CD14-positive monocyte (primary cell): ENCODE data around the gene AP1S2. TPM values are rescaled to one million over a fixed set of nuclear protein-coding genes. Genes with fewer than 3 reads are reported as not detected.

Experiments used
- DNase-seq, 3 donors: peaks; one replicate each; pipeline ENCODE4 v3.0.0-alpha.2; 2011 to 2022
- H2AFZ ChIP-seq: 2 replicates; pipeline ENCODE4 v1.6.0; 2012; ENCODE audit warnings: mild to moderate bottlenecking, low read depth, low read length, inconsistent platforms; ENCODE audit not compliant: insufficient read depth, poor library complexity, severe bottlenecking
- H3K27ac ChIP-seq, 2 donors: 1 replicate in 1 of 2; 2 replicates in 1 of 2; pipeline ENCODE4 v1.5.1; 2012 to 2013; ENCODE audit warnings: low read length in 2 of 2, control low read depth in 1 of 2, inconsistent platforms in 1 of 2, low read depth in 1 of 2, mild to moderate bottlenecking in 1 of 2
- H3K27me3 ChIP-seq, 2 donors: one replicate each; pipeline versions ENCODE4 v1.6.0 to v1.6.1; 2011 to 2013; ENCODE audit warnings: low read length in 2 of 2; ENCODE audit not compliant: control insufficient read depth in 2 of 2, insufficient read depth in 2 of 2
- H3K36me3 ChIP-seq, 2 donors: replicated peaks in 1 of 2; 1 replicate in 1 of 2; 2 replicates in 1 of 2; pipeline versions ENCODE4 v1.5.1 to v1.6.1; 2012 to 2013; ENCODE audit warnings: low read length in 2 of 2, control low read depth in 1 of 2, inconsistent platforms in 1 of 2, mild to moderate bottlenecking in 1 of 2; ENCODE audit not compliant: insufficient read depth in 2 of 2, control insufficient read depth in 1 of 2
- H3K4me1 ChIP-seq, 2 donors: 1 replicate in 1 of 2; 2 replicates in 1 of 2; pipeline versions ENCODE4 v1.5.1 to v1.6.1; 2012 to 2013; ENCODE audit warnings: low read length in 2 of 2, control low read depth in 1 of 2, inconsistent platforms in 1 of 2, mild to moderate bottlenecking in 1 of 2, moderate library complexity in 1 of 2; ENCODE audit not compliant: insufficient read depth in 2 of 2, control insufficient read depth in 1 of 2
- H3K4me2 ChIP-seq: replicated peaks from 2 replicates; pipeline ENCODE3; 2012; ENCODE audit warnings: low read length, moderate library complexity, mild to moderate bottlenecking; ENCODE audit not compliant: poor library complexity, severe bottlenecking; ENCODE audit errors: extremely low read depth
- H3K4me3 ChIP-seq, 3 experiments: fragments of 200-600 bp in 1 of 3; sonication (generic) in 1 of 3; replicated peaks in 1 of 3; 1 replicate in 2 of 3; 2 replicates in 1 of 3; pipeline ENCODE4 v1.5.1; 2011 to 2013; ENCODE audit warnings: low read length in 3 of 3, mild to moderate bottlenecking in 3 of 3, control low read depth in 2 of 3, low read depth in 2 of 3, inconsistent platforms in 1 of 3, moderate library complexity in 1 of 3
- H3K79me2 ChIP-seq: 2 replicates; pipeline ENCODE4 v1.6.0; 2012; ENCODE audit warnings: mild to moderate bottlenecking, control low read depth, inconsistent platforms, low read length, moderate library complexity; ENCODE audit not compliant: insufficient read depth
- H3K9ac ChIP-seq: 2 replicates; pipeline ENCODE4 v1.6.0; 2017; ENCODE audit warnings: low read length, mild to moderate bottlenecking; ENCODE audit not compliant: insufficient read depth, poor library complexity, severe bottlenecking
- H3K9me3 ChIP-seq, 2 donors: replicated peaks in 1 of 2; 1 replicate in 1 of 2; 2 replicates in 1 of 2; pipeline versions ENCODE4 v1.5.1 to v1.6.1; 2012 to 2013; ENCODE audit warnings: low read length in 2 of 2, control low read depth in 1 of 2; ENCODE audit not compliant: control insufficient read depth in 1 of 2, insufficient read depth in 1 of 2
- H4K20me1 ChIP-seq: 2 replicates; pipeline ENCODE4 v1.6.0; 2012; ENCODE audit warnings: mild to moderate bottlenecking, low read length, control low read depth, moderate library complexity; ENCODE audit not compliant: insufficient read depth
- H3K27ac Mint-ChIP-seq, 7 donors: one replicate each; pipeline ENCODE4 v1.8.0; 2020; ENCODE audit warnings: mild to moderate bottlenecking in 7 of 7, mixed read lengths in 7 of 7, moderate library complexity in 6 of 7, inconsistent platforms in 2 of 7
- H3K27me3 Mint-ChIP-seq, 3 donors: one replicate each; pipeline ENCODE4 v1.8.0; 2021 to 2022; ENCODE audit warnings: low read depth in 3 of 3, mild to moderate bottlenecking in 3 of 3, mixed read lengths in 3 of 3, moderate library complexity in 3 of 3, inconsistent platforms in 1 of 3
- H3K36me3 Mint-ChIP-seq, 2 donors: one replicate each; pipeline ENCODE4 v1.8.0; 2020; ENCODE audit warnings: mixed read lengths in 2 of 2, inconsistent platforms in 1 of 2, mild to moderate bottlenecking in 1 of 2
- H3K4me1 Mint-ChIP-seq: one replicate; pipeline ENCODE4 v1.8.0; 2020; ENCODE audit warnings: mild to moderate bottlenecking, mixed read lengths
- H3K4me3 Mint-ChIP-seq, 2 donors: one replicate each; pipeline ENCODE4 v1.8.0; 2020; ENCODE audit warnings: mild to moderate bottlenecking in 2 of 2, mixed read lengths in 2 of 2, moderate library complexity in 1 of 2
- H3K9me3 Mint-ChIP-seq, 7 donors: one replicate each; pipeline ENCODE4 v1.8.0; 2020 to 2022; ENCODE audit warnings: mixed read lengths in 7 of 7, mild to moderate bottlenecking in 6 of 7, moderate library complexity in 6 of 7, inconsistent platforms in 2 of 7
- CTCF ChIP-seq: fragments of 200-600 bp; IDR thresholded peaks from one replicate; pipeline ENCODE4 v1.8.0; 2022; ENCODE audit warnings: antibody characterized with exemption, mild to moderate bottlenecking
- WGBS: methylation state at CpG from one replicate; pipeline ENCODE4 v1.1.5; 2013; ENCODE audit warnings: missing lambda C conversion rate; ENCODE audit not compliant: insufficient coverage; 5-methylcytosine and 5-hydroxymethylcytosine counted together
- intact Hi-C, 2 donors: fragments of 100-400 bp; cut with micrococcal nuclease; formaldehyde crosslinking; loops; one replicate each; pipeline versions ENCODE4 v1.15.0 to v1.15.1; 2023
- polyA plus RNA-seq, 3 donors: library from polyadenylated mRNA; depleted of rRNA in 1 of 3; unstranded in 2 of 3; stranded (reverse) in 1 of 3; fragments of 300-500 nt in 2 of 3; fragments of >200 nt in 1 of 3; fragmentation: Illumina TruSeq in 2 of 3; gene quantifications; 1 replicate in 2 of 3; 2 replicates in 1 of 3; pipeline ENCODE4 v1.2.3, GENCODE V29; 2012 to 2021

Gene AP1S2
- polyA plus RNA-seq, 3 donors = 155 to 851 (median 806) TPM

GRCh38 chrX:15895334-15895733 is 40.7 kb upstream of the AP1S2 start:
- 92% methylated on average over 2 of the region's 4 CpGs for WGBS
- Mint-ChIP-seq H3K9me3 (peaks cover 1 to 27% (median 10%) of the 10 kb centered on the region in 7 donors), H3K4me3 (no peak overlapping the region), H3K4me1 (peaks cover 22% of the 10 kb centered on the region), H3K27ac (no peak overlapping the region), H3K27me3 (peaks cover 0 to 42% (median 0%) of the 10 kb centered on the region in 3 donors), H3K36me3 (peaks cover 2 to 14% of the 10 kb centered on the region in 2 donors)
- Histone ChIP-seq H3K36me3 (no peaks in the 10 kb centered on the region), H3K4me2 (no peak overlapping the region), H3K27me3 (peaks cover 0 to 46% of the 10 kb centered on the region in 2 donors), H3K9me3 (no peaks in the 10 kb centered on the region), H2AFZ (no peak overlapping the region), H3K27ac (no peak overlapping the region), H3K9ac (no peak overlapping the region), H4K20me1 (no peaks in the 10 kb centered on the region), H3K4me1 (peaks cover 9 to 12% of the 10 kb centered on the region in 2 donors), H3K79me2 (no peaks in the 10 kb centered on the region), H3K4me3 (no peak overlapping the region)
- TF ChIP-seq CTCF = no peak
- no peak for DNase-seq
- intact Hi-C loops = no loop called here

DNA sequence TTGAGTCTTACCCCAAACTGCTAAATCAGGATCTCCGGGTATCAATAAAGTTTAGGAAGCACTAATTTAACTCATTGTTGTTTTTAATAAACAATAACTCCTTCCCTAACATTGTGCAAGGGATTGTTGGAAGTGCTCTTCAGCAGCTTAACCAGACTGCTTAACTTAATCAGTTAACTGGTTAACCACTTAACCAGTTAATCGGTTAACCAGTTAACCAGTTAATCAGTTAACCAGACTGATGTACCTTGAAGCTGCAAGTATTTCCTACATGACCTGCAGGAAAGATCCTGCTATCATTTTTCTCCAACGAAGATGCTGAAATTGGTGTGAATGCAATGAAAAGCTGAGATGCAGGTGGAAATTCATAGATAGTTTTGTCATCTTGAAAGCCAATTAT is 40.1 kb upstream of the AP1S2 start:
- Mint-ChIP-seq H3K27ac (no peak overlapping the region), H3K9me3 (peaks cover 0 to 23% (median 4%) of the 10 kb centered on the region in 7 donors), H3K27me3 (peaks cover 0 to 43% (median 0%) of the 10 kb centered on the region in 3 donors), H3K36me3 (peaks cover 0 to 8% of the 10 kb centered on the region in 2 donors), H3K4me1 (peaks cover 26% of the 10 kb centered on the region), H3K4me3 (no peak overlapping the region)
- H3K9ac ChIP-seq = no peak overlapping the region
- no peak overlapping the region for H3K27ac ChIP-seq
- H3K79me2 ChIP-seq = no peaks in the 10 kb centered on the region
- H3K4me3 ChIP-seq = no peak overlapping the region
- H4K20me1 ChIP-seq = no peaks in the 10 kb centered on the region
- no peak overlapping the region for H2AFZ ChIP-seq
- H3K4me1 ChIP-seq = peaks cover 9 to 18% of the 10 kb centered on the region in 2 donors
- no peaks in the 10 kb centered on the region for H3K9me3 ChIP-seq
- no peak for TF ChIP-seq CTCF
- no peaks in the 10 kb centered on the region for H3K36me3 ChIP-seq
- no peak overlapping the region for H3K4me2 ChIP-seq
- intact Hi-C loops = no loop called here
- no CpG with 5 or more reads among the region's 3 CpGs for WGBS
- no peak for DNase-seq
- H3K27me3 ChIP-seq = peaks cover 0 to 52% of the 10 kb centered on the region in 2 donors
